GM10266 (cell line): Measurements from ENCODE around the gene FBXL7.

Experiments used
- DNase-seq: peaks from one replicate; pipeline ENCODE4 v3.0.0; 2012; ENCODE audit errors: extremely low spot score
- CTCF ChIP-seq: IDR thresholded peaks from 2 replicates; pipeline ENCODE4 v1.5.1; 2012; ENCODE audit warnings: mild to moderate bottlenecking, low read depth; ENCODE audit not compliant: control insufficient read depth, insufficient read depth; ENCODE audit errors: missing control alignments

The FBXL7 gene

GRCh38 chr5:15787681-15788080, 287.7 kb downstream of the FBXL7 start:
- TF ChIP-seq CTCF, result no peak

GRCh38 chr5:15789642-15790041, 289.7 kb downstream of the FBXL7 start:
- TF ChIP-seq CTCF, result no peak

More at GRCh38 chr5:15787681-15788080, 287.7 kb downstream of the FBXL7 start:
- DNase-seq, result no peak

DNA sequence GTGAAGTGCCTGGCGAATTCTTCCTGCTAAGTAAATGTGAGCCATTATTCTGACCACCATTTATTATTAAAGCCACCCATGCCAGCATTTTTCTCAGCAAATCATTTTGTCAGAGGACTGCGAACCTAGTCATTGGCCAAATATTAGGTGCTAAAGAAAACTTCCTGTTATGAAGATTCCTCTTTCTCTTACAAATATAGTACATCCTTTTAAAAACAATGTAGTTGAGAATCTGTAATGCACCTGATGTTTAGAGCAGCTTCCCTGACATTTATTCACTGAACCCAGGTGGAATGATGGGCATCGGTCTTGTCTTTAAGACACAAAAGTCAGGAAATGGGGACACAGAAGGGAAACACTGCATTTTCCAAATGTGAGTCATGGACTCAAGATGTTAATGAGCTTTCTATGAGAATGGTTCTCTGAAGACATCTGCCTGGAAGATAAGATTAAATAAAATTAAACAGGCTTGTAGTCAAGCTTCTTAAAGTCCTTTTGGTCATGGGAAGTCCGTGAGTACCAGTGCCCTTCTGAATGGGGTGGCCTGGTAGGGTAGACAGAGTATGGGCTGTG, 290.6 kb downstream of the FBXL7 start:
- no peak for DNase-seq
- no peak for TF ChIP-seq CTCF

More at GRCh38 chr5:15789642-15790041, 289.7 kb downstream of the FBXL7 start:
- DNase-seq, result no peak

- no peak for DNase-seq
- TF ChIP-seq CTCF, result no peak
Observed at GRCh38 chr5:15791274-15791673, 291.3 kb downstream of the FBXL7 start.

DNA sequence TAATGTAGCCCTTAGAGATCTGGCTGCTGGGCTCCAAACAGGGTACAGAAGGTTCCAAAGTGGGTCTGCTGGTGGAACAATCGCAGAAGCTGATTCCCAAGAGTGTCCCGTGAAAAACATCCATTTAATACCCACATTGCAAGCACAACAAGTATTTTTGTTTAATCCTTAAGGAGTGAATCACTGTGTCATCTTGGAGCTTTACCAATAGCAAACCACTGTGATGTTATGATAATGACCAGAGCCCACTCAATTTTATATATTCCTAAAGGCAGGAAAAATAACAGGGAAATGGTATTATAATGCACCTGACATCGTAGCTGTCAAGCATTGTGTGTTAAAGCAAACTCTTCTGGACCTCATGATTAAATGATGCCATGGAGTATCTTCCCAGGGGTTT, 291.9 kb downstream of the FBXL7 start:
- DNase-seq, result no peak
- TF ChIP-seq CTCF, result no peak

DNA sequence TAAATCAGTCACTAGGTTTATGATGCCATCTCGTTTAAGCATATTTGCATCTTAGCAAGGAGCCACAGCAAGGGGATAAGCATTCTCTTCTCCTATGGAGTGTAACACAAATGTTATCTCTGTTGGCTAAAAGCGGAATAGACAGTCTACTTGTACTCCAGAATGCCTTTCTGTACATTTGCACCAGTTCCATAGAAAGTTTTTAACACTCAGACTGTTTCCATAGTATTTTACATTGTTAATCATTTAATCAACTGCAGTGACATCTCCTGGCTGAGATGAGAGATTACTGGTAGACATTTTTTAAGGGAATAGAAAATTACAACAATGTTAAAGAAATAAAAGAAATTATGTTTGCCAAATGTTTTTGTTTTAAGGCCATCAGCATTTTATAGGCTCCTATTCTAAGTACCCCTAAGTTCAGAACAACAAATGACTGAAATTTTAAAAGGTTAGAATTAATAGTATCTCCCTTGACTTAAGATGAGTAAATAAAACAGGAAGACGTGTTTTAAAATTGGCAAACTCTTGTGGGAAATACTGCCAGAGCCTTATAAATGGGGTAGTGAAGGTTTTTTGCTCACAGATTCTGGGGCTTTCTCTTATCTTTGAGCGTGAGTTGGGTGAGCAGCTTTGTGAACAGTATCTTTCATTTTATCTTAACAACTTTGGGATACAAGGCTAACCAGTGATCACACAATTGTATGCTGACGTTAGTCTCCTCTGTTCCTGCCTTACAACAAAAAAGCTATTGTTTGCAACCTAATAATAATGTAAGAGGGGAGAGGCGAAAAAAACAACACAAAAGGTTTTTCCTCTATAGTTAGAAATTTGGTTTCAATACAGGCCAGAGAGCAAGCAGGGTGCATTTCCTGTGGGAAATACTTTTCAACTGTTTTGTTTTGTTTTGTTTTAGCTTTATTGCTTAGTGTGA, 294.3 kb downstream of the FBXL7 start:
- TF ChIP-seq CTCF, result no peak
- DNase-seq, result no peak

- no peak for TF ChIP-seq CTCF
- no peak for DNase-seq
Observed at GRCh38 chr5:15796096-15796495, 296.1 kb downstream of the FBXL7 start.
